Activated CD4-positive, alpha-beta T cell treated with anti-CD3 and anti-CD28 coated beads for 1 hour (primary cell): Measurements from ENCODE around the gene UTF1.
"Not testable (repeated sequence)": the region's sequence is repeated elsewhere in the genome, so short reads cannot be mapped to it uniquely, and the experiment has no call there.

Source experiments
- DNase-seq: peaks from one replicate; pipeline ENCODE4 v3.0.0-alpha.2; 2020

Gene UTF1

GRCh38 chr10:133229265-133230043 is 563 bp upstream of the UTF1 start:
- DNase-seq = no peak

GRCh38 chr10:133230387-133231195 is 574 bp downstream of the UTF1 start:
- DNase-seq = no peak

GRCh38 chr10:133231244-133231945 is 1.4 kb downstream of the UTF1 start:
- no peak for DNase-seq

GRCh38 chr10:133231946-133232574 is 2.0 kb downstream of the UTF1 start:
- no peak for DNase-seq

GRCh38 chr10:133234796-133235195 is 4.8 kb downstream of the UTF1 start:
- DNase-seq = not testable (repeated sequence)

GRCh38 chr10:133235265-133235855 is 5.3 kb downstream of the UTF1 start:
- no peak for DNase-seq

GRCh38 chr10:133235932-133236331 is 5.9 kb downstream of the UTF1 start:
- DNase-seq = no peak

GRCh38 chr10:133236401-133237240 is 6.6 kb downstream of the UTF1 start:
- DNase-seq = no peak

- DNase-seq = no peak
Observed at GRCh38 chr10:133237241-133237587, 7.2 kb downstream of the UTF1 start.

- DNase-seq = no peak
Observed at GRCh38 chr10:133237588-133238465, 7.8 kb downstream of the UTF1 start, which contains the start of gene VENTX. Gene VENTX (plus strand): TSS chr10:133237855. CDS start chr10:133237915, 60 bp downstream.

- DNase-seq = no peak
Observed at GRCh38 chr10:133238466-133238804, 8.4 kb downstream of the UTF1 start.

GRCh38 chr10:133239990-133240389 is 10.0 kb downstream of the UTF1 start:
- DNase-seq = no peak

- no peak for DNase-seq
Observed at GRCh38 chr10:133241501-133242205, 11.6 kb downstream of the UTF1 start.

- DNase-seq = no peak
Observed at GRCh38 chr10:133242611-133243356, 12.8 kb downstream of the UTF1 start.

- no peak for DNase-seq
Observed at GRCh38 chr10:133243593-133243992, 13.6 kb downstream of the UTF1 start.

GRCh38 chr10:133245439-133246235 is 15.6 kb downstream of the UTF1 start:
- no peak for DNase-seq

GRCh38 chr10:133246236-133246626 is 16.2 kb downstream of the UTF1 start:
- DNase-seq = no peak

GRCh38 chr10:133247681-133248333 is 17.8 kb downstream of the UTF1 start:
- no peak for DNase-seq
